CD4-positive, alpha-beta T cell treated with Interferon alpha-2 for 1 hour (primary cell): ENCODE results near the gene OXT.

Source experiments
- DNase-seq, 2 donors: peaks; one replicate each; pipeline ENCODE4 v3.0.0-alpha.2; 2020 to 2022

Gene OXT

DNA sequence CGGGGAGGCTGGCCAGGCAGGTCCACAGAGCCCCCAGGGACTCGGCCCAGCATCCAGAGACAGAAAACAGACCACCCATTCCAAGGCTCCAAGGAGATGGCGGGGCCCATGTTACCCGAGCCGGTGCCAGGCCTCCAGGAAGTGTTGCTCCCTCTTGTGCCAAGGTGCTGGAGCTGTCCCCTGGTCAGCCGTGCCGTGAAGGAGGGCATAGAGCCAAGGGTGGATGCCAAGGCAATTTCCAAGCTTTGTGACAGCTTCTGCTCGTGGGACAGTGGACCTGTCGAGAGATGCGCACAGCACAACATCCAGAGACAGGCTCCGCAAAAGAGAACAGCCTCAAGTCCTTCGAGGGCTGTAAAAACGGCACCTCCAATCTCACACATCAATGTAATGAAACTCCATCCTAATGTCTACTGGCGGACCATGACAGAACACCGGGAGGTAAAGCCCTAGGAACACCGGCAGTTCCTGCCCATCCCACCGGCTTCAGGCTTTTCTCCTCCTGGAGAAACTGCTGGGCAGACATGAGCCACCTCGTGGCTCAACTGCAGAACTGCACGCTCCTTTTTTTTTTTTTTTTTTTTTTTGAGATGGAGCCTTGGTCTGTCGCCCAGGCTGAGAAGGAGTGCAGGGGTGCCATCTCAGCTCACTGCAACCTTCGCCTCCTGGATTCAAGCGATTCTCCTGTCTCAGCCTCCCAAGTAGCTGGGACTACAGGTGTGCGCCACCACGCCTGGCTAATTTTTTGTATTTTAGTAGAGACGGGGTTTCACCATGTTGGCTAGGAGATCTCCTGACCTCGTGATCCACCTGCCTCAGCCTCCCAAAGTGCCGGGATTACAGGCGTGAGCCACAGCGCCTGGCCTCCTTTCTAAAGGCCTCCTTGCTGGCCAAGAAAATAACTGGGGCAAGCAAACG, 44.0 kb downstream of the OXT start:
- DNase-seq = peak; percentile 15 to 41

DNA sequence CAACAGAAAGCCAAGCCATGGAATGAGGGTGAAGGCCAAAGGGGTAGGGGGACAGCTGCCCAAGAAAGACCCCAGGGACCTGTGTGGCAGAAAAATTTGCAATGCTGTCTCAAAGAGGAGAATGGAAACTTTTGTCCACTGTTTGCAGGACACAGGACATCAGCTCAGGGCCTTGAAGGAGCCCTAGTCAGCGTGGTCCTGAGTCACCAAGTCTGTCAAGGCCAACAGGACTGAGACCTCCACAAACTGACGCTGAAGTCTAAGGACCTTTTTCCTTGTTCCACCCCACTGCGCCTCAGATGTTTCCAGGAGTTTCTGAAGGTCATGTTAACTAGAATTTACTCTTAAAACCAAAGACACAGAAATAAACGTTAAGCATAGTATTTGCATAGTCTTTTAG, 44.9 kb downstream of the OXT start:
- DNase-seq = no peak

DNA sequence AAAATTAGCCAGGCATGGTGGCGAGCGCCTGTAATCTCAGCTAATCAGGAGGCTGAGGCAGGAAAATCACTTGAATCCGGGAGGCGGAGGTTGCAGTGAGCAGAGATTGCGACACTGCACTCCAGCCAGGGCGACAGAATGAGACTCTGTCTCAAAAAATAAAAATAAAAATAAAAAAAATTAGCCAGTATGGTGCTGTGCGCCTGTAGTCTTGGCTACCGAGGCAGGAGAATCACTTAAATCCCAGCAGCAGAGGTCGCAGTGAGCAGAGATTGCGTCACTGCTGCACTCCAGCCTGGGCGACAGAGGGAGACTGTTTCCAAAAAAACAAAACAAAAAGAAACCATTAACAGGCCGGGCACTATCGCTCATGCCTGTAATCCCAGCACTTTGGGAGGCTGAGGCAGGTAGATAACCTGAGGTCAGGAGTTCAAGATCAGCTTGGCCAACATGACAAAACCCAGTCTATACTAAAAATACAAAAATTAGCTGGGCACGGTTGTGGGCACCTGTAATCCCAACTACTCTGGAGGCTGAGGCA, 46.5 kb downstream of the OXT start:
- peak; percentile 58 to 61 for DNase-seq

DNA sequence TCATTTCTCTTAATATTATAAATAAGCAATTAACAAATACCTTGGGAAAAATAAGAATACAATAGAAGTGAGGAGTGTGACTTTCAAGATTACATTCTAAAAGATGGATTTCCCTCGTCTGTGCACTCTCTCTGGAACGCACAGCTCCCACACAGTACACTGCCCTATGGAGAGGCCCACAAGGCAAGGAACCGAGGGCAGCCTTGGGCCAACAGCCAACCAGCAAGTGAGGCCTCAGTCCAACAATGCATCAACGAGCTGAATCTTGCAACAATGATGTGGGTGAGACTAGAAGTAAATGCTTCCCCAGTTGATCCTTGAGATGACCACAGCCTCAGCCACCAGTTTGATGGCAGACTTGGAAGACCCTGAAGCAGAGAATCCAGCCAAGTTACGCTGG, 47.6 kb downstream of the OXT start:
- no peak for DNase-seq

DNA sequence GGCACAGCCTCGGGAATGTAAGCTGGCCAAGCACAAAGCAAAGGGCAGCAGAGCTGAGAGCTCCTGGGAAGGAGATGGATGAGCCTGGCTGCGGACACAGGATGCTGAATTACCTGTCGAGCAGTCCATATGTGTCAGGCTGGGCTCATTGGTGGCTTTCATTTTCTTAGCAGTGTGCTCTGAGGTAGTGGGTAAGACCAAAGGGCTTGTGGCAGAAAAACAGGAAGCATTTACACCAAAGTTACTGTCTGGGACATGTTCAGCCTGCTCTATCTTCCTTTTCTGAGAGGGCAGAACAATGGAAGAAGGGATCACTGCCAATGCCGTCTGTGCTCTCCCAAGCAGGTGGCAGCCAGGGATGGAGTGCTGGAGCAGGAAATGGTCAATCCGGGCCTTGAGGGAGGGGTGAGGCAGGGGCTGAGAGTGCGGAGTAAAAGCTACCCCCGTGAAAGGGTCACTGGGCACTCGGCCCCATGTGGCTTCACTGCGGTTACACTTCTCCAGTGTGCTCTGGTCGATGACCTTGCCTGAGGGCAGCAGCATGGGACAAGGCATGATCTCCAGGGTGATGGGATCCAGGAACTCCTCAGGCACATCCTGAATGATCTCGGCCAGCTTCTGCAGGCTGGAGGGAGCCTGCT, 50.0 kb downstream of the OXT start:
- DNase-seq = peak; percentile 35 to 46
